Muscle layer of duodenum (tissue), 2 donors: Measurements from ENCODE around the gene PLA2G6.

ENCODE experiments used
- H3K27ac ChIP-seq: one replicate; pipeline ENCODE4 v1.7.0; 2013; ENCODE audit warnings: mild to moderate bottlenecking, low read length
- H3K27me3 ChIP-seq: one replicate; pipeline ENCODE4 v1.7.0; 2013; ENCODE audit warnings: low read depth, mild to moderate bottlenecking, control low read depth, low read length
- H3K36me3 ChIP-seq, 2 donors: one replicate each; pipeline ENCODE4 v1.7.0; 2013; ENCODE audit warnings: low read length in 2 of 2, control low read depth in 1 of 2, mild to moderate bottlenecking in 1 of 2; ENCODE audit not compliant: insufficient read depth in 2 of 2, control insufficient read depth in 1 of 2
- H3K4me1 ChIP-seq, 2 donors: one replicate each; pipeline ENCODE4 v1.7.0; 2013; ENCODE audit warnings: low read length in 2 of 2, mild to moderate bottlenecking in 2 of 2, control low read depth in 1 of 2, moderate library complexity in 1 of 2; ENCODE audit not compliant: insufficient read depth in 2 of 2, control insufficient read depth in 1 of 2
- H3K4me3 ChIP-seq, 2 donors: one replicate each; pipeline ENCODE4 v1.7.0; 2013; ENCODE audit warnings: low read length in 2 of 2, low read depth in 1 of 2, mild to moderate bottlenecking in 1 of 2
- H3K9me3 ChIP-seq, 2 donors: one replicate each; pipeline ENCODE4 v1.7.0; 2013; ENCODE audit warnings: low read length in 2 of 2, control low read depth in 1 of 2, mild to moderate bottlenecking in 1 of 2; ENCODE audit not compliant: control insufficient read depth in 1 of 2
- donor health status: healthy.

Gene PLA2G6

GRCh38 chr22:38221908-38222796 is 40.5 kb upstream of the PLA2G6 start:
- no peaks in the 10 kb centered on the region for H3K9me3 ChIP-seq
- H3K4me1 ChIP-seq, result peaks cover 6 to 22% of the 10 kb centered on the region in 2 donors
- no peak overlapping the region for H3K27ac ChIP-seq
- H3K27me3 ChIP-seq, result no peaks in the 10 kb centered on the region
- H3K4me3 ChIP-seq, result no peak overlapping the region
- peaks cover 23 to 64% of the 10 kb centered on the region in 2 donors for H3K36me3 ChIP-seq

- H3K27ac ChIP-seq, result no peak overlapping the region
- no peak overlapping the region for H3K4me3 ChIP-seq
- no peaks in the 10 kb centered on the region for H3K9me3 ChIP-seq
- no peaks in the 10 kb centered on the region for H3K27me3 ChIP-seq
- peaks cover 19 to 56% of the 10 kb centered on the region in 2 donors for H3K36me3 ChIP-seq
- H3K4me1 ChIP-seq, result peaks cover 6 to 22% of the 10 kb centered on the region in 2 donors
These were observed 39.8 kb upstream of the PLA2G6 start for GRCh38 chr22:38221407-38221806.

- H3K9me3 ChIP-seq, result no peaks in the 10 kb centered on the region
- H3K4me1 ChIP-seq, result peaks cover 6 to 22% of the 10 kb centered on the region in 2 donors
- H3K4me3 ChIP-seq, result no peak overlapping the region
- peaks cover 19 to 52% of the 10 kb centered on the region in 2 donors for H3K36me3 ChIP-seq
- H3K27me3 ChIP-seq, result no peaks in the 10 kb centered on the region
- H3K27ac ChIP-seq, result peak overlapping the region; percentile 77
These were observed 39.2 kb upstream of the PLA2G6 start for GRCh38 chr22:38220653-38221386.

- H3K36me3 ChIP-seq, result peaks cover 19 to 46% of the 10 kb centered on the region in 2 donors
- H3K9me3 ChIP-seq, result no peaks in the 10 kb centered on the region
- H3K4me3 ChIP-seq, result no peak overlapping the region
- H3K4me1 ChIP-seq, result peaks cover 6 to 22% of the 10 kb centered on the region in 2 donors
- H3K27me3 ChIP-seq, result no peaks in the 10 kb centered on the region
- peak overlapping the region; percentile 77 for H3K27ac ChIP-seq
These were observed 38.5 kb upstream of the PLA2G6 start for GRCh38 chr22:38220163-38220562.

- H3K9me3 ChIP-seq, result no peaks in the 10 kb centered on the region
- peaks cover 17 to 40% of the 10 kb centered on the region in 2 donors for H3K36me3 ChIP-seq
- H3K4me1 ChIP-seq, result peaks cover 6 to 22% of the 10 kb centered on the region in 2 donors
- peak overlapping the region; percentile 77 for H3K27ac ChIP-seq
- H3K4me3 ChIP-seq, result no peak overlapping the region
- H3K27me3 ChIP-seq, result no peaks in the 10 kb centered on the region
These were observed 38.0 kb upstream of the PLA2G6 start for GRCh38 chr22:38219632-38220031.

GRCh38 chr22:38218661-38219622 is 37.3 kb upstream of the PLA2G6 start:
- H3K4me3 ChIP-seq, result peak overlapping the region in 1 of 2 donors; percentile 44
- H3K27me3 ChIP-seq, result no peaks in the 10 kb centered on the region
- H3K4me1 ChIP-seq, result peaks cover 6 to 26% of the 10 kb centered on the region in 2 donors
- peak overlapping the region; percentile 77 for H3K27ac ChIP-seq
- peaks cover 13 to 34% of the 10 kb centered on the region in 2 donors for H3K36me3 ChIP-seq
- H3K9me3 ChIP-seq, result no peaks in the 10 kb centered on the region

- H3K27ac ChIP-seq, result no peak overlapping the region
- peaks cover 0 to under 1% of the 10 kb centered on the region in 2 donors for H3K36me3 ChIP-seq
- peaks cover 6 to 30% of the 10 kb centered on the region in 2 donors for H3K4me1 ChIP-seq
- no peaks in the 10 kb centered on the region for H3K9me3 ChIP-seq
- H3K27me3 ChIP-seq, result no peaks in the 10 kb centered on the region
- peak overlapping the region in 1 of 2 donors; percentile 3 for H3K4me3 ChIP-seq
These were observed 33.8 kb upstream of the PLA2G6 start for GRCh38 chr22:38215156-38216038.

GRCh38 chr22:38214302-38215056 is 32.8 kb upstream of the PLA2G6 start:
- H3K36me3 ChIP-seq, result no peaks in the 10 kb centered on the region
- peak overlapping the region in 1 of 2 donors; percentile 3 for H3K4me3 ChIP-seq
- H3K27me3 ChIP-seq, result no peaks in the 10 kb centered on the region
- no peak overlapping the region for H3K27ac ChIP-seq
- H3K4me1 ChIP-seq, result peaks cover 6 to 26% of the 10 kb centered on the region in 2 donors
- H3K9me3 ChIP-seq, result no peaks in the 10 kb centered on the region

- Histone ChIP-seq H3K27ac (no peak overlapping the region), H3K4me3 (peak overlapping the region in 1 of 2 donors; percentile 3), H3K36me3 (no peaks in the 10 kb centered on the region), H3K27me3 (no peaks in the 10 kb centered on the region), H3K9me3 (no peaks in the 10 kb centered on the region), H3K4me1 (peaks cover 6 to 20% of the 10 kb centered on the region in 2 donors)
These were observed 32.3 kb upstream of the PLA2G6 start for GRCh38 chr22:38213990-38214301.
